Endothelial cell of umbilical vein (primary cell): ENCODE results near the gene PNMA8A. TPM values are rescaled to one million over a fixed set of nuclear protein-coding genes. Genes with fewer than 3 reads are reported as not detected.
A peak's percentile ranks its signal among the peaks of the same experiment; 100 is the strongest.

ENCODE experiments used
- BruUV-seq: library from RNA; stranded (reverse); fragments of 400-500 nt; replicated peaks from 2 replicates; lab custom pipeline; 2021; lab: Mats Ljungman, UMichigan
- CTCF ChIA-PET: fragments of 300-600, 350-600 bp; sonication (Branson Sonifier 250); formaldehyde crosslinking; loops from one replicate; lab custom pipeline; 2021; ENCODE audit warnings: antibody characterized with exemption, inconsistent platforms; lab: Charles Lee
- POLR2A ChIA-PET: fragments of 300-600, 350-600 bp; sonication (Branson Sonifier 250); formaldehyde crosslinking; loops from one replicate; lab custom pipeline; 2021; ENCODE audit warnings: antibody characterized with exemption, inconsistent platforms; lab: Charles Lee
- DNase-seq: peaks from one replicate; pipeline ENCODE4 v3.0.0-alpha.2; 2011; ENCODE audit warnings: low read depth, low spot score
- FAIRE-seq: peaks from 2 replicates; lab custom pipeline; 2011; peaks lifted over from hg19 to GRCh38; lab: Jason Lieb, UNC
- H2AFZ ChIP-seq: 2 replicates; pipeline ENCODE4 v1.6.0; 2012; ENCODE audit warnings: low read depth, low read length, control low read depth, inconsistent platforms
- H3K27ac ChIP-seq: 2 replicates; pipeline ENCODE4 v1.5.1; 2011; ENCODE audit warnings: low read depth, mild to moderate bottlenecking, control low read depth, low read length, moderate library complexity; ENCODE audit not compliant: insufficient read depth
- H3K27me3 ChIP-seq, 2 experiments: 2 replicates each; pipeline versions ENCODE4 v1.6.0 to v1.6.1; 2011; ENCODE audit warnings: low read length in 2 of 2, mixed read lengths in 1 of 2; ENCODE audit not compliant: control insufficient read depth in 2 of 2, insufficient read depth in 2 of 2
- H3K36me3 ChIP-seq, 2 experiments: 2 replicates in 1 of 2; 3 replicates in 1 of 2; pipeline ENCODE4 v1.5.1; 2011; ENCODE audit warnings: low read length in 2 of 2, mild to moderate bottlenecking in 1 of 2, moderate library complexity in 1 of 2; ENCODE audit not compliant: control insufficient read depth in 2 of 2, insufficient read depth in 2 of 2; ENCODE audit errors: extremely low read depth in 1 of 2
- H3K4me1 ChIP-seq: 3 replicates; pipeline ENCODE4 v1.5.1; 2011; ENCODE audit warnings: mild to moderate bottlenecking, low read length; ENCODE audit not compliant: control insufficient read depth, insufficient read depth; ENCODE audit errors: extremely low read depth
- H3K4me2 ChIP-seq: 2 replicates; pipeline ENCODE4 v1.6.1; 2011; ENCODE audit warnings: low read length, control low read depth, mixed read lengths; ENCODE audit not compliant: insufficient read depth
- H3K4me3 ChIP-seq, 3 experiments: fragments of 200-600 bp in 1 of 3; sonication (generic), shearing (Covaris generic) in 1 of 3; replicated peaks in 1 of 3; 2 replicates each; pipeline ENCODE4 v1.5.1; 2011 to 2016; ENCODE audit warnings: control low read depth in 3 of 3, low read length in 3 of 3, mild to moderate bottlenecking in 2 of 3, inconsistent platforms in 1 of 3, low read depth in 1 of 3, moderate library complexity in 1 of 3; ENCODE audit not compliant: insufficient read depth in 1 of 3
- H3K79me2 ChIP-seq: 2 replicates; pipeline ENCODE4 v1.6.0; 2012; ENCODE audit warnings: low read length, inconsistent platforms; ENCODE audit not compliant: control insufficient read depth, insufficient read depth
- H3K9ac ChIP-seq: replicated peaks from 2 replicates; pipeline ENCODE3; 2011; ENCODE audit warnings: low read length, control low read depth; ENCODE audit not compliant: insufficient read depth; ENCODE audit errors: extremely low read depth
- H3K9me1 ChIP-seq: replicated peaks from 3 replicates; pipeline ENCODE4 v1.6.0; 2011; ENCODE audit warnings: mild to moderate bottlenecking, low read length; ENCODE audit not compliant: control insufficient read depth, insufficient read depth; ENCODE audit errors: extremely low read depth
- H3K9me3 ChIP-seq: replicated peaks from 2 replicates; pipeline ENCODE4 v1.5.1; 2012; ENCODE audit warnings: low read length, inconsistent platforms; ENCODE audit not compliant: control insufficient read depth, insufficient read depth
- H4K20me1 ChIP-seq: replicated peaks from 2 replicates; pipeline ENCODE3; 2011; ENCODE audit warnings: mild to moderate bottlenecking, low read length; ENCODE audit not compliant: control insufficient read depth, insufficient read depth; ENCODE audit errors: extremely low read depth
- EZH2 ChIP-seq: IDR thresholded peaks from 2 replicates; pipeline ENCODE4 v1.6.1; 2012; ENCODE audit warnings: borderline replicate concordance, low read depth, mild to moderate bottlenecking, moderate library complexity, low read length, inconsistent platforms; ENCODE audit not compliant: severe bottlenecking
- FOS ChIP-seq: IDR thresholded peaks from 2 replicates; pipeline ENCODE4 v1.6.1; 2011; ENCODE audit warnings: mild to moderate bottlenecking, low read length, moderate library complexity, borderline replicate concordance; ENCODE audit not compliant: insufficient read depth
- GATA2 ChIP-seq: IDR thresholded peaks from 2 replicates; pipeline ENCODE4 v1.7.0; 2011; ENCODE audit warnings: low read depth, mild to moderate bottlenecking, moderate library complexity, mixed read lengths, low read length; ENCODE audit not compliant: insufficient read length, insufficient read depth
- JUN ChIP-seq: IDR thresholded peaks from 2 replicates; pipeline ENCODE4 v1.6.1; 2011; ENCODE audit warnings: borderline replicate concordance, low read depth; ENCODE audit not compliant: insufficient read length, insufficient read depth
- MYC ChIP-seq: IDR thresholded peaks from one replicate; pipeline ENCODE4 v1.6.1; 2011; ENCODE audit warnings: mild to moderate bottlenecking, low read depth, low read length
- POLR2A ChIP-seq: IDR thresholded peaks from 2 replicates; pipeline ENCODE4 v1.6.1; 2012; ENCODE audit warnings: low read depth, mild to moderate bottlenecking, control low read depth, low read length
- POLR2AphosphoS5 ChIP-seq: IDR thresholded peaks from 2 replicates; pipeline ENCODE4 v1.6.1; 2012; ENCODE audit warnings: low read depth, mild to moderate bottlenecking, control low read depth, low read length, moderate library complexity; ENCODE audit not compliant: insufficient read depth
- dilution Hi-C: fragments of 300-500 bp; cut with MboI; formaldehyde crosslinking; loops from one replicate; pipeline ENCODE4 v1.15.0; 2019; ENCODE audit warnings: low sequenced_read_pairs; ENCODE audit not compliant: extremely low pct_ligation_motif_present
- intact Hi-C: fragments of 100-400 bp; cut with micrococcal nuclease; formaldehyde crosslinking; loops from one replicate; pipeline ENCODE4 v1.10.0; 2022
- polyA plus RNA-seq, 4 experiments: library from polyadenylated mRNA; depleted of rRNA in 3 of 4; stranded (reverse) in 3 of 4; unstranded in 1 of 4; fragments of >200 nt; gene quantifications; 2 replicates each; pipeline versions ENCODE4 v1.2.1 to v1.2.3, GENCODE V29; 2011 to 2012; ENCODE audit warnings: missing spikeins in 1 of 4
- total RNA-seq: library from RNA; stranded (reverse); gene quantifications from 2 replicates; pipeline ENCODE4 v1.2.3, GENCODE V29; 2021
- TF ChIP-seq, protein P1 (sequence below), 2 donors: IDR thresholded peaks; 1 replicate in 1 of 2; 2 replicates in 1 of 2; pipeline ENCODE4 v1.5.1; 2011; ENCODE audit warnings: low read length in 2 of 2, mild to moderate bottlenecking in 2 of 2, moderate library complexity in 2 of 2, control low read depth in 1 of 2, inconsistent platforms in 1 of 2, low read depth in 1 of 2; ENCODE audit not compliant: insufficient read depth in 1 of 2; ENCODE audit errors: extremely low read depth in 1 of 2
- TF ChIP-seq, protein P2 (sequence below): IDR thresholded peaks from 2 replicates; pipeline ENCODE4 v1.6.1; 2011; ENCODE audit not compliant: insufficient read depth, insufficient read length

Gene PNMA8A
- total and polyA plus RNA-seq, 2 donors (not counting 3 experiments of a cell fraction or from before 2014, with no cell fraction given) = 0.25 to 0.27 TPM

- Histone ChIP-seq H3K9me3 (no peaks in the 10 kb centered on the region), H3K4me2 (no peak overlapping the region), H3K4me1 (peaks cover 12% of the 10 kb centered on the region), H4K20me1 (no peaks in the 10 kb centered on the region), H3K27me3 (peaks cover 73 to 75% of the 10 kb centered on the region in 2 experiments), H3K4me3 (no peak overlapping the region), H3K27ac (no peak overlapping the region), H3K36me3 (no peaks in the 10 kb centered on the region), H2AFZ (no peak overlapping the region), H3K79me2 (no peaks in the 10 kb centered on the region), H3K9me1 (no peaks in the 10 kb centered on the region), H3K9ac (no peak overlapping the region)
- intact Hi-C loops (no loop called here), dilution Hi-C loops (no loop called here)
- TF ChIP-seq MYC = no peak
- no peak for TF ChIP-seq FOS
- no peak for TF ChIP-seq POLR2A
- TF ChIP-seq EZH2 = no peak
- TF ChIP-seq POLR2AphosphoS5 = no peak
- TF ChIP-seq JUN = no peak
- POLR2A ChIA-PET = no interaction called here
- no TSS peak for BruUV-seq
- FAIRE-seq = no peak
- CTCF ChIA-PET = interaction anchor here (0.6 to 1.4 kb wide), 6 partner anchors 25 to 90 kb away, joined by 3 to 5 read pairs (median 3); no protein-coding TSS in a partner anchor
- DNase-seq = no peak
Observed at GRCh38 chr19:46490774-46491173, 19.4 kb upstream of the PNMA8A start.

DNA sequence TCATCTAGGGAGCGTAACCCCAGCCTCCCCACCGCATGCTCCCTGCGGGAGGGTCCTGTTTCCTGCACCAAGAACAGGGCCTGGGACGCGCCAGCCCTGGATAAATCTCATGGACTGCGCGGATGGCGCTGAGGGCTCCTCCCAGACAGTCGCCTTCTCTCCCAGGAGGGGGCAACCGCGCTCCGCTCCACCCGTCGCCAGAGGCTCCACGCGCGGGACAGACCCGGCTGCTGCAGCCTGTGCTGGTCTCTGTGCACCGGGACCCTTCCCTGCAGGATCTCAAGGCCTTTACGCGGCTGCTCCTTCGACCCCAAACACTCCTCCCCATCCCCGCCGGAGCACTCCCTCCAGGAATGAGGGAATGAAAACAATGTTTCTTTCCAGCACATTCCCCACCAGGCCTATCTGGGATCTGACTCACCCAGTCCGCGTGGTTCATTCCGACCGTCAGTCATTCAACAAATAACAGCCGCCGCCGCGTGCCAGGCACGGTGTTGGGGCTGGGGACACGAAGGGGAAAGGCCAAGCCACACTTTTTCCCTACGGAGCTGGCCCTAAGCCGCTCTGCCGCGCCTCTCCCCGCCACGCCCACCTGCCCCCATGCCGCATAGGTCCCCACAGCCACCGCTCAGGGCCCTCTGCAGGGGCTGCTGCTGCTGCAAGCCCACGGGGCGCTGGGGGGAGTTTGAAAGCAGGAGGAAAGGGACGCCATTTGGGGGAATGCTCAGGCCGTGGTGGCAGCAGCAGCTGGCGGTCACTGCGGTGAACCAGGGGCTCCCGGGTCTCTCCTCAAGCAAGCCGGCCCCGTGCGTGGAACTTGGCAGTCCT, 18.3 kb upstream of the PNMA8A start:
- H3K4me2 ChIP-seq = no peak overlapping the region
- peaks cover 12% of the 10 kb centered on the region for H3K4me1 ChIP-seq
- ChIA-PET CTCF (interaction anchor here (0.9 to 3.8 kb wide), 6 partner anchors 26 to 208 kb away, joined by 3 to 94 read pairs (median 29); no protein-coding TSS in a partner anchor), POLR2A (interaction anchor here (0.7 kb wide), 1 partner anchor 8 kb away, joined by 3 read pairs; no protein-coding TSS in a partner anchor)
- intact Hi-C loops = loop anchor here (1.0 kb wide), 1 partner anchor 24 kb away; no protein-coding TSS in a partner anchor
- dilution Hi-C loops = no loop called here
- no peak overlapping the region for H2AFZ ChIP-seq
- no TSS peak for BruUV-seq
- no peaks in the 10 kb centered on the region for H4K20me1 ChIP-seq
- H3K27ac ChIP-seq = no peak overlapping the region
- H3K9me1 ChIP-seq = no peaks in the 10 kb centered on the region
- peak; percentile 25 for DNase-seq
- H3K9ac ChIP-seq = no peak overlapping the region
- no peaks in the 10 kb centered on the region for H3K79me2 ChIP-seq
- FAIRE-seq = peak; percentile 46
- H3K36me3 ChIP-seq = no peaks in the 10 kb centered on the region
- H3K4me3 ChIP-seq = no peak overlapping the region
- H3K27me3 ChIP-seq = peaks cover 62 to 65% of the 10 kb centered on the region in 2 experiments
- H3K9me3 ChIP-seq = no peaks in the 10 kb centered on the region
- TF ChIP-seq FOS = no peak
- TF ChIP-seq, protein P1, sequence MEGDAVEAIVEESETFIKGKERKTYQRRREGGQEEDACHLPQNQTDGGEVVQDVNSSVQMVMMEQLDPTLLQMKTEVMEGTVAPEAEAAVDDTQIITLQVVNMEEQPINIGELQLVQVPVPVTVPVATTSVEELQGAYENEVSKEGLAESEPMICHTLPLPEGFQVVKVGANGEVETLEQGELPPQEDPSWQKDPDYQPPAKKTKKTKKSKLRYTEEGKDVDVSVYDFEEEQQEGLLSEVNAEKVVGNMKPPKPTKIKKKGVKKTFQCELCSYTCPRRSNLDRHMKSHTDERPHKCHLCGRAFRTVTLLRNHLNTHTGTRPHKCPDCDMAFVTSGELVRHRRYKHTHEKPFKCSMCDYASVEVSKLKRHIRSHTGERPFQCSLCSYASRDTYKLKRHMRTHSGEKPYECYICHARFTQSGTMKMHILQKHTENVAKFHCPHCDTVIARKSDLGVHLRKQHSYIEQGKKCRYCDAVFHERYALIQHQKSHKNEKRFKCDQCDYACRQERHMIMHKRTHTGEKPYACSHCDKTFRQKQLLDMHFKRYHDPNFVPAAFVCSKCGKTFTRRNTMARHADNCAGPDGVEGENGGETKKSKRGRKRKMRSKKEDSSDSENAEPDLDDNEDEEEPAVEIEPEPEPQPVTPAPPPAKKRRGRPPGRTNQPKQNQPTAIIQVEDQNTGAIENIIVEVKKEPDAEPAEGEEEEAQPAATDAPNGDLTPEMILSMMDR (IDR thresholded peaks at IDR 0.05; ENCODE audit: extremely low read depth in 1 of 2, insufficient read depth in 1 of 2, low read depth in 1 of 2, low read length in 2 of 2) = peak; percentile 18 to 43
- TF ChIP-seq POLR2A = no peak
- no peak for TF ChIP-seq GATA2
- no peak for TF ChIP-seq MYC
- TF ChIP-seq EZH2 = peak; percentile 66
- no peak for TF ChIP-seq JUN
- TF ChIP-seq, protein P2, sequence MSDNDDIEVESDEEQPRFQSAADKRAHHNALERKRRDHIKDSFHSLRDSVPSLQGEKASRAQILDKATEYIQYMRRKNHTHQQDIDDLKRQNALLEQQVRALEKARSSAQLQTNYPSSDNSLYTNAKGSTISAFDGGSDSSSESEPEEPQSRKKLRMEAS = no peak
- TF ChIP-seq POLR2AphosphoS5 = no peak
